ENCODE results near the gene BAG5.

BAG5 gene

GRCh38 chr14:103547941-103548462 lies 14.5 kb downstream of the BAG5 start:
- H3K9me3 ChIP-seq (ENCODE audit: insufficient read depth, low read length) = no peaks in the 10 kb centered on the region
- H3K4me1 ChIP-seq (ENCODE audit: low read length) = peaks cover 3% of the 10 kb centered on the region; the same call in 1 of the 2 replicates
- no peaks in the 10 kb centered on the region for H3K79me2 ChIP-seq (ENCODE audit: low read length)
- H4K20me1 ChIP-seq (ENCODE audit: insufficient read depth, low read length) = no peaks in the 10 kb centered on the region
- no peak overlapping the region for H3K27ac ChIP-seq (ENCODE audit: low read length)
- no peak overlapping the region for H3K9ac ChIP-seq (ENCODE audit: low read length)
- H2AFZ ChIP-seq (ENCODE audit: low read depth, low read length) = no peak overlapping the region
- H3K4me2 ChIP-seq (ENCODE audit: low read length) = no peak overlapping the region
- no peak for TF ChIP-seq EZH2phosphoT487 (IDR thresholded peaks at IDR 0.05; ENCODE audit: low read depth)
- TF ChIP-seq CTCF (IDR thresholded peaks at IDR 0.05; ENCODE audit: low read depth, low read length) = no peak
- no peaks in the 10 kb centered on the region for H3K27me3 ChIP-seq (ENCODE audit: low read depth, low read length)
- H3K36me3 ChIP-seq (replicated peaks; ENCODE audit: low read depth, low read length) = no peaks in the 10 kb centered on the region
- no peak overlapping the region for H3K4me3 ChIP-seq (ENCODE audit: low read length)

- H3K4me1 ChIP-seq (ENCODE audit: low read length) = peaks cover 4% of the 10 kb centered on the region; the same call in 1 of the 2 replicates
- H3K4me3 ChIP-seq (ENCODE audit: low read length) = no peak overlapping the region
- TF ChIP-seq EZH2phosphoT487 (IDR thresholded peaks at IDR 0.05; ENCODE audit: low read depth) = no peak
- TF ChIP-seq CTCF (IDR thresholded peaks at IDR 0.05; ENCODE audit: low read depth, low read length) = no peak
- no peak overlapping the region for H3K27ac ChIP-seq (ENCODE audit: low read length)
- H3K4me2 ChIP-seq (ENCODE audit: low read length) = no peak overlapping the region
- no peak overlapping the region for H3K9ac ChIP-seq (ENCODE audit: low read length)
- no peaks in the 10 kb centered on the region for H3K79me2 ChIP-seq (ENCODE audit: low read length)
- no peaks in the 10 kb centered on the region for H3K36me3 ChIP-seq (replicated peaks; ENCODE audit: low read depth, low read length)
- no peaks in the 10 kb centered on the region for H3K9me3 ChIP-seq (ENCODE audit: insufficient read depth, low read length)
- H2AFZ ChIP-seq (ENCODE audit: low read depth, low read length) = no peak overlapping the region
- H3K27me3 ChIP-seq (ENCODE audit: low read depth, low read length) = no peaks in the 10 kb centered on the region
- no peaks in the 10 kb centered on the region for H4K20me1 ChIP-seq (ENCODE audit: insufficient read depth, low read length)
These were observed 15.0 kb downstream of the BAG5 start for GRCh38 chr14:103547455-103547940.

GRCh38 chr14:103546652-103547454 lies 15.6 kb downstream of the BAG5 start:
- H3K4me2 ChIP-seq (ENCODE audit: low read length) = peak overlapping the region; percentile 30
- peaks cover 6% of the 10 kb centered on the region; the same call in 1 of the 2 replicates for H3K4me1 ChIP-seq (ENCODE audit: low read length)

More at GRCh38 chr14:103546652-103547454, 15.6 kb downstream of the BAG5 start:
- Histone ChIP-seq H2AFZ (ENCODE audit: low read depth, low read length) (no peak overlapping the region), H3K9me3 (ENCODE audit: insufficient read depth, low read length) (no peaks in the 10 kb centered on the region), H3K27me3 (ENCODE audit: low read depth, low read length) (0 out of 2 replicates have a peak, but pooled peaks cover 3% of the 10 kb centered on the region), H3K9ac (ENCODE audit: low read length) (no peak overlapping the region), H3K79me2 (ENCODE audit: low read length) (no peaks in the 10 kb centered on the region), H3K36me3 (replicated peaks; ENCODE audit: low read depth, low read length) (no peaks in the 10 kb centered on the region), H3K4me3 (ENCODE audit: low read length) (no peak overlapping the region), H4K20me1 (ENCODE audit: insufficient read depth, low read length) (no peaks in the 10 kb centered on the region), H3K27ac (ENCODE audit: low read length) (no peak overlapping the region)
- TF ChIP-seq CTCF (IDR thresholded peaks at IDR 0.05; ENCODE audit: low read depth, low read length) (peak; percentile 98), EZH2phosphoT487 (IDR thresholded peaks at IDR 0.05; ENCODE audit: low read depth) (no peak)

Measured in OCI-LY3 (cell line).